HUES48 (cell line): ENCODE results near the gene DBN1.
"Not testable (repeated sequence)": the region's sequence is repeated elsewhere in the genome, so short reads cannot be mapped to it uniquely, and the experiment has no call there.

ENCODE experiments used
- H3K27ac ChIP-seq: one replicate; pipeline ENCODE4 v1.7.0; 2013; ENCODE audit warnings: low read depth, low read length, inconsistent platforms
- H3K27me3 ChIP-seq: 2 replicates; pipeline ENCODE4 v1.6.1; 2013; ENCODE audit warnings: mild to moderate bottlenecking, low read length; ENCODE audit not compliant: control insufficient read depth, insufficient read depth
- H3K36me3 ChIP-seq: 2 replicates; pipeline ENCODE4 v1.6.1; 2013; ENCODE audit warnings: low read length; ENCODE audit not compliant: control insufficient read depth, insufficient read depth
- H3K4me1 ChIP-seq: 2 replicates; pipeline ENCODE4 v1.6.1; 2013; ENCODE audit warnings: mild to moderate bottlenecking, low read length; ENCODE audit not compliant: control insufficient read depth, insufficient read depth
- H3K4me3 ChIP-seq: 2 replicates; pipeline ENCODE4 v1.5.1; 2013; ENCODE audit warnings: mild to moderate bottlenecking, low read depth, low read length
- H3K9ac ChIP-seq: 2 replicates; pipeline ENCODE4 v1.6.1; 2013; ENCODE audit warnings: mild to moderate bottlenecking, low read depth, low read length, moderate library complexity
- H3K9me3 ChIP-seq: 2 replicates; pipeline ENCODE4 v1.6.1; 2013; ENCODE audit warnings: low read length; ENCODE audit not compliant: control insufficient read depth, insufficient read depth

The DBN1 gene

DNA sequence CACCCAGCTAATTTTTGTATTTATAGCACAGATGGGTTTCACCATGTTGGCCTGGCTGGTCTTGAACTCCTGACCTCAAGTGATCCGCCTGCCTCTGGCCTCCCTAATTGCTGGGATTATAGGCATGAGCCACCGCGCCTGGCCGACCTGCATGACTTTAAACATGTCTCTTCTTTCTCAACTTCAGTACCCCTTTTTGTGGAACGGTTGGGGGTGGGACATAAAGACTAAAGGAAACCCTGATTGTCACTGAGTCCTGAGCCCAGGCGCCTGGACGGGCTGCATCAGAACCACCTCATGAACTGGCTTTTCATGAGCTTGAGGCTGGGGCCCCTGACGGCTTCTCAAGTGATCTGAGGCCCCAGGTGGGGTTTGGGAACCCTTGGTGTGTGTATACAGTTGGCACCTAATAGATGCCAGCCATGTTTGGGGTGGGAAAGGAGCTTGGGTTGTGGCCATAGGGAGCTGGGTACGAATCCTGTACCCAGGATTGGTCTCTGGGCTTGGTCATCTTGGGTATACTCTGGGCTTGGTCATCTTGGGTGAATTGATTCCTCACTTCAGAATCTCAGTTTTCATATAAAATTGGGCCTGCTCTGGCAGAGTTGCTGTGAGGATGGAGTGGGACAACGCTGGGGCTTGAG lies 44.7 kb downstream of the DBN1 start:
- Histone ChIP-seq H3K27ac (no peak overlapping the region), H3K9me3 (no peaks in the 10 kb centered on the region), H3K9ac (no peak overlapping the region), H3K4me3 (no peak overlapping the region), H3K36me3 (peaks cover 37% of the 10 kb centered on the region), H3K4me1 (peaks cover 13% of the 10 kb centered on the region), H3K27me3 (no peaks in the 10 kb centered on the region)

DNA sequence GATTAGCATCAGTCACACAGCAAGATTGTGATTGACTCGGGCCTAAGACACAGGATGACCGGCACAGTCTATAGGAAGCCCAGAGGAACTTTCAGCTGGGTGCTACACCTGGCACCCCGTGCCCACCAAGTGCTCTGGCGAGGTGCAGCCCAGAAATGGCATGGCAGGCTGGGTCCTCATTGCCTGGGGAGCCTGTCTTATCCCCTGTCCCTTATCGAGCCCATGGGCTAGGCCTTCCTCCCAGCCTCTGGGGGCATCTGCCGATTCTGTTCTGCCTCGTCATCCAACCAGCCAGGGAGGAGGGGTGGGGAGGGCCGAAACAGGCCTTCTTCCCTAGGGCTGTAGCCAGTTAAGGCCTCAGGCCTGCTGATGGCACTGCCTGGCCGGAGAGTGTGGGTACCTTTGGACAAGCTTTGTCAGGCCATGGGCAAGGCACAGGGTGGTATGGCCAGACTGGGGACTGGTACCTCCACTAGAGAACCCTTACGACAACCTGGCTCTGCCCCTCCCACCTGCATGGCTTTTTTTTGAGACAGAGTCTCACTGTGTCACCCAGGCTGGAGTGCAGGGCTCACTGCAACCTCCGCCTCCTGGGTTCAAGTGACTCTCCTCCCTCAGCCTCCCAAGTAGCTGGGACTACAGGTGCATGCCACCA lies 45.4 kb downstream of the DBN1 start:
- Histone ChIP-seq H3K9ac (no peak overlapping the region), H3K4me3 (peak overlapping the region; percentile 87; the same call in 1 of the 2 replicates), H3K9me3 (no peaks in the 10 kb centered on the region), H3K27me3 (no peaks in the 10 kb centered on the region), H3K4me1 (peaks cover 13% of the 10 kb centered on the region), H3K36me3 (peaks cover 32% of the 10 kb centered on the region), H3K27ac (no peak overlapping the region)

DNA sequence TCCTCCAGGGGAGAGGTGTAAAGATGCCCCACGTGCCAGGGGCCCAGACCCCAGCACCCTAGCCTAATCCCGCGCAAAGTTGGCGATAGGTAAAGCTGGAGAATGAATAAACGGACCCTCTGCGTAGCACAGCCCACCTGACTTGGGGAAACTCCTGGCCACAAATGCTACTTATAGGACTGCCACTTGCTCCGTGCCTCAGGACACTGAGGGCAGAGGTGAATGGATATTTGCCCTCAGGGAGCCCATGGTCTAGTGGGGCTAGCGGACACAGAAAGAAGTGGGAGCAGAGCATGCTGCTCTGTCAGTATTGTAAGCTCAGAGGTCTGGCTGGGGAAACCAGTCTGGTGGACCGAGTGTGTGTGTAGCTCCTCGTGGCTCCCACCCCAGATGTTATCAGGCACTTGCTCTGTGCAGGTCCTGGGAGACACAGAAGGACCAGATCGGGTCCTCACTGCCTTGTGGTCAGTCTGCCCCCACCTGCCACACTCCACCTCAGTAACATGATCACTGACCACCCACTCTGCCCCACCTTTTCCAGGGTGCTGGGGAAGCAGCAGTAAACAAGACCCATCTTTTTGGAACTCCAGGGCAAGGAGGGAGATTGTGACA lies 46.1 kb downstream of the DBN1 start:
- peaks cover 25% of the 10 kb centered on the region for H3K36me3 ChIP-seq
- H3K9ac ChIP-seq = peak overlapping the region; percentile 97
- peaks cover 13% of the 10 kb centered on the region for H3K4me1 ChIP-seq
- peak overlapping the region; percentile 86 for H3K27ac ChIP-seq
- no peaks in the 10 kb centered on the region for H3K27me3 ChIP-seq
- H3K4me3 ChIP-seq = peak overlapping the region; percentile 87
- H3K9me3 ChIP-seq = no peaks in the 10 kb centered on the region

DNA sequence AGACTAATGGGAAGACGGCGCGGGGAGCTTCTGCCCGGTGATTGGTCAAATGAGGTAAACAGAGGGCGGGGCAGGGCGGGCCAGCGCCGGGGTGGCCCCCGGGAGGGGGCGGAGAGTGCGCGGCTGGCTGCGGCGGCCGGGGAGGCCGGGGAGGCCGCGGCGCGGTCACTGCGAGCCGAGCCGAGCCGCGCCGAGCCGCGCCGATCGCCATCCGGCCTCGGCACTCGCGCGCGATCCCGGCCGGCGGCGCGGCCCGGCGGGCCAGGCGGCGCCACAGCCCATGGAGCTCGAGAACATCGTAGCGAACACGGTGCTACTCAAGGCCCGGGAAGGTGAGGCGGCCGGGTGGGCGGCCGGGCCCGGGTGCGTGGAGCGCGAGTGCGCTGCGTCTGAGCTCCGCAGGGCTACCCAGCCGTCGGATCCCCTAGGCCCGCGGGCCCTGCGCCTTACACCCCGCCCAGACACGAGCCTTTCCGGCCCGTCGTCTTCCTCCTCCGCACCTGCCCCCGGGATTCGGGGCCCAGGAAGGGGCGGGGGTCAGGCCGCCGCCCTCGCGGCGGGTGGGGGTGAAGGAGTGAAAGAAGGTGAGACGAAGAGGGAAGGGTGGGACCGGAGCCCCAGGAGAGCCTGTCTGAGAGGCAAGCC lies 46.7 kb downstream of the DBN1 start, which contains the start of gene GRK6:
Gene GRK6, plus strand, starts transcription at position 111 of the 645 bp plus-strand sequence. Its CDS starts 170 bp downstream, at position 281.
- peak within 1 kb of the TSS; percentile 97 for H3K27ac ChIP-seq
- H3K9ac ChIP-seq = peak within 1 kb of the TSS; percentile 97
- peaks cover 13% of the 10 kb centered on the region for H3K4me1 ChIP-seq
- peaks cover 19% of the 10 kb centered on the region for H3K36me3 ChIP-seq
- H3K9me3 ChIP-seq = no peaks in the 10 kb centered on the region
- no peaks in the 10 kb centered on the region for H3K27me3 ChIP-seq
- peak within 1 kb of the TSS; percentile 87 for H3K4me3 ChIP-seq

DNA sequence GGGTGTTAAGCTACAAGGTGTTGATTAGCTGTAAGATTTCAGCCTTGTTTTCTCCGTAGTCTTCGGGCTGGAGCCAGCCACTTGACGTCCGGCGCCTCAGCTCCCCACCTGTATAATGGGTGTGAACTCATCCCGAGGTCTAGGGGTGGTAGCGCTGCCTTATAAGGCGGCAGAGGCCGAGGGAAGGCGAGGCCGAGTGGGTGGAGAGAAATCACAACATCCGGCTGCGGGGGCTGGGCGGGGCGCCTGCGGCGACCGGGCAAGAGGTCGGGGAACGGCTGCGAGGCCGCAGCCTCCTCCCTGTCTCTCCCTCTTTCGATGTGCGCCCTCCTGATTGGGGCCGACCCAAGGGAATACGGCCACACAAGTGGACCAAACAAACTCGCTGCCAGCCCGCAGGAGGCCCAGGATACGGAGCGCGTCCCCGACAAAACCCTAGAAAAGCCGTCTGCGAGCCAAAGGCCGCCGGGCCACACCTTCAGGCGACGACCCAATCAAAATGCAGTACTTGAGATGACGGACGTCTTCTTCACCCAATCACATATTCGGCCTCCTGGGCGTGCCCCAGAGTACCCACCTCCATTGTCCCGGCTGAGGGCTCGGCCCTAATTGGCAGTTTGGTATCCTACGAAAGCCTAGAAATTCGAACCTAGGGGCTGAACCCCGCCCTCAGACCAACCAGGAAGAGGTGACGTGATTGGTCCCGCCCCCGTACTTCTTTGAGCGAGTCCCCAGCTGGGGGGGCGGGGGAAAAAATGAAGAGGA lies 47.5 kb downstream of the DBN1 start:
- Histone ChIP-seq H3K9me3 (no peaks in the 10 kb centered on the region), H3K4me1 (peaks cover 13% of the 10 kb centered on the region), H3K4me3 (peak overlapping the region; percentile 69), H3K36me3 (peaks cover 12% of the 10 kb centered on the region), H3K27me3 (no peaks in the 10 kb centered on the region), H3K27ac (peak overlapping the region; percentile 97), H3K9ac (peak overlapping the region; percentile 79)

DNA sequence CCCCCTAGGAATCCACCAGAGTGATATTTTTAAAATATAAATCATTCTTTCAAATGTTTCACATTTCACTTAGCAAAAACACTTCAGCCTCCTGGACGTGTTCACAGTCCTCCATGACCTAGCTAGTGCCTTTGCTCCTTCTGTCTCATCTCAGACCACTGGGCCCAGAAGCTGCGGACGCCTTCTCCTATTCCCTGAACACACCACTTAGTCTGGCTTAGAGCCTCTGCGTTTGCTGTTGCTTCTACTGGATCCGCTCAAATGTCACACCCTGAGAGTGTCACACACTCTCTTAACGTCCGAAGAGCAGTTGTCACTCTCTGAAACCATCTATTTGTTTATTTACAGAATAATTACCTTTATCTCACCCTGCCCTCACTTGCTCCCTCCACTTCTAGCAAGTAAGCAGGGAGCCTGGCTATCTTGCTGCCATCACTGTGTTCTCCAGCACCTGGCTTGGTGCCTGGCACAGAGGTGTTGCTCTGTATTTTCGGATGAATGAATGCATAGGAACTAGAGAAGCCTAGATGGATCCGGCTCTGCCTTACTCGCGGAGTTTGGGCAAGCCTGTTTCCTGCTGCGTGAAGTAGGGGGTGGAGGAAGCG lies 48.1 kb downstream of the DBN1 start:
- Histone ChIP-seq H3K36me3 (peaks cover 5% of the 10 kb centered on the region), H3K4me1 (peaks cover 13% of the 10 kb centered on the region), H3K9ac (peak overlapping the region; percentile 79), H3K4me3 (peak overlapping the region; percentile 69), H3K27ac (peak overlapping the region; percentile 97), H3K27me3 (no peaks in the 10 kb centered on the region), H3K9me3 (no peaks in the 10 kb centered on the region)

DNA sequence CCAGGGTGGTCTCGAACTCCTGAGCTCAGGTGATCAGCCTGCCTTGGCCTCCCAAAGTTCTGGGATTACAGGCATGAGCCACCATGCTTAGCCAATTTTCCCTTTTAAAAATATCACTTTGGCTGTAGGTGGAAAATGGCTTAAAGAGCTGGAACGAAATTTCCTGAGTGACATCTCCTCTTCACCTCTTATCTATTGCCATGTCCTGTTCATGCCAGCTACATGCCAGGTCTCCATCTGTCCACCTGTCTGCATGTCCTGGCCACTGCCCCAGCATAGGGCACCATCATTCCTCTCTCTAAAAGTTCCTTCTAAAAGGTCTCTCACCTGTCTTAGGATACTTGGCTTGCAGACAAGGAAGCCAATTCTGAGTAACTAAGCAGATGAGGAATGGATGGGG lies 49.8 kb downstream of the DBN1 start:
- Histone ChIP-seq H3K4me3 (no peak overlapping the region), H3K9me3 (no peaks in the 10 kb centered on the region), H3K9ac (no peak overlapping the region), H3K4me1 (peaks cover 13% of the 10 kb centered on the region), H3K27me3 (no peaks in the 10 kb centered on the region), H3K27ac (no peak overlapping the region), H3K36me3 (no peaks in the 10 kb centered on the region)

DNA sequence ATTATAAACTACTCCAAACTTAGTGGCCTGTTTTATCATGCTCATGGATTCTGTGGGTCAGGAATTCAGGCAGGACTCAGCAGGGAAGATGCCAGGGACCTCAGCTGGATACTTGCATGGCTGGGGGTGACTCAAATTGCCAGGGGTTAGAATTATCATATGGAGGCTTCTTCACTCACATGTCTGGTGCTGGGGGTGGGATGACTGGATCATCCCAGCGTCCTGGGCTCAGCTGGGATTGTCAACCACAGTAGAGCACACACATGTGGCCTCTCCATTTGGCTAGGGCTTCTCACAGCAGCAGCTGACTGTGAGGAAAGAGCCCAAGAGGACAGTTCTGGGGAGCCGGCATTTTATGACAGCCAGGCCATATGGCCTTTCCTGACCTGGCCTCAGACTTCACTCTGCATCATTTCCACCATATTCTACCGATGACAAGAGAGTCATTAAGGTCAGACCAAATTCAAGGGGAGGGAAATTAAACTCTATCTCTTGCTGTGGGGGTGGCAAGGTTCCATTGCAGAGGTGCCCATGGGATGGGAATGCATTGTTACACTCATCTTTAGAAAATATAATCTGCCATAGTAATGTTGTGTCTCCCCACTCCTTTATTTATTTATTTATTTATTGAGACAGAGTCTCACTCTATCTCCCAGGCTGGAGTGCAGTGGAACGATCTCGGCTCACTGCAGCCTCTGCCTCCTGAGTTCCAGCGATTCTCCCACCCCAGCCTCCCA lies 52.2 kb downstream of the DBN1 start:
- Histone ChIP-seq H3K9ac (no peak overlapping the region), H3K27me3 (peaks cover 4% of the 10 kb centered on the region; the same call in 1 of the 2 replicates), H3K4me3 (no peak overlapping the region), H3K9me3 (no peaks in the 10 kb centered on the region), H3K4me1 (peaks cover 4% of the 10 kb centered on the region; the same call in 1 of the 2 replicates), H3K27ac (no peak overlapping the region), H3K36me3 (no peaks in the 10 kb centered on the region)

DNA sequence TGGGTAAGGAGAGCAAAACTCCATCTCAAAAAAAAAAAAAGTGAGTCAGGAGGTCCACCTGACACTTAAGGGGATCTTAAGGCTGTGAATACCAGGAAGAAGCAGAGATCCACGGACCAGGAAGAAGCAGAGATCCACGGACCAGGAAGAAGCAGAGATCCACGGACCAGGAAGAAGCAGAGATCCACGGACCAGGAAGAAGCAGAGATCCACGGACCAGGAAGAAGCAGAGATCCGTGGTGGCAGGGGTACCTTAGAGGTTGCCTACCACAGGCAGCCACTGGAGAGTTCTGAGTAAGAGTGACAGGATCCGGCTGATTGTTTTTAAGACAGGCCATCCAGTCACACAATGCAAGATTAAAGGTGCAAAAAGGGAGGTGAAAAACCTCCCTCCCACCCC lies 53.0 kb downstream of the DBN1 start:
- H3K4me3 ChIP-seq, H3K27ac ChIP-seq, H3K9ac ChIP-seq, H3K9me3 ChIP-seq, H3K4me1 ChIP-seq, H3K36me3 ChIP-seq, H3K27me3 ChIP-seq: not testable (repeated sequence)

DNA sequence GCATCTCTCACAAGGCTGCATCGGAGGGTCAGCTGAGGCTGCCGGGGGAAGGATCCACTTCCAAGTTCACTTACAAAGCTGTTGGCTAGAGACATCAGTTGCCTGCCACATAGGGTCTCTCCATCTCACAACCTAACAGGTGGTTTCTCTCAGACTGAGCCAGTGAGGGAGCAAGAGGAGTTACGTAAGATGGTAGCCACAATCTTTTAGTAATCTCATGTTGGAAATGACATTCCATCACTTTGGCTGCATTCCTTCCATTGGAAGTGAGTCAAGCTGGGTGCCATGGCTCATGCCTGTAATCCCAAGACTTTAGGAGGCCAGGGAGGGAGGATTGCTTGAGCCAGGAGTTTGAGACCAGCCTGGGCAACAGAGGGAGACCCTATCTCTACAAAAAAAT lies 54.4 kb downstream of the DBN1 start:
- no peaks in the 10 kb centered on the region for H3K4me1 ChIP-seq
- no peaks in the 10 kb centered on the region for H3K9me3 ChIP-seq
- no peak overlapping the region for H3K4me3 ChIP-seq
- no peak overlapping the region for H3K9ac ChIP-seq
- H3K36me3 ChIP-seq = no peaks in the 10 kb centered on the region
- H3K27me3 ChIP-seq = peaks cover 5% of the 10 kb centered on the region; the same call in 1 of the 2 replicates
- no peak overlapping the region for H3K27ac ChIP-seq
